HepG2 (cell line): ENCODE results near the gene OR13A1. TPM values are rescaled to one million over a fixed set of nuclear protein-coding genes. Genes with fewer than 3 reads are reported as not detected.
"Not testable (repeated sequence)": the region's sequence is repeated elsewhere in the genome, so short reads cannot be mapped to it uniquely, and the experiment has no call there.

Source experiments
- ATAC-seq: fragments of 200-7000 bp; cut with Tn5 transposase; 3 replicates; pipeline ENCODE4 v1.9.1; 2020; ENCODE audit warnings: mild to moderate bottlenecking, moderate library complexity
- BruUV-seq: library from RNA; stranded (reverse); fragments of 400-500 nt; replicated peaks from 2 replicates; lab custom pipeline; 2021; lab: Mats Ljungman, UMichigan
- CTCF ChIA-PET: fragments of 300-600 bp; formaldehyde crosslinking; extraction: SDS; loops from one replicate; lab custom pipeline; 2021; ENCODE audit warnings: low total read pairs, inconsistent platforms, low intra/inter-chr PET ratio; lab: Yijun Ruan, JAX
- POLR2A ChIA-PET: fragments of 350-600 bp; sonication (Branson Sonifier 250); formaldehyde crosslinking; loops from one replicate; lab custom pipeline; 2020; ENCODE audit warnings: antibody characterized with exemption, inconsistent platforms; lab: Yijun Ruan, JAX
- DNase-seq: peaks from one replicate; pipeline ENCODE4 v3.0.0-alpha.2; 2015; ENCODE audit warnings: low spot score
- FAIRE-seq: peaks from 3 replicates; lab custom pipeline; 2011; peaks lifted over from hg19 to GRCh38; lab: Jason Lieb, UNC
- H2AFZ ChIP-seq: one replicate; pipeline ENCODE4 v1.6.1; 2011; ENCODE audit warnings: low read length, inconsistent platforms
- H3K27ac ChIP-seq: fragments of 300-600 bp; 3 replicates; pipeline ENCODE4 v1.8.0; 2011; ENCODE audit warnings: mixed run types, mild to moderate bottlenecking, mixed read lengths, low read length, inconsistent platforms; ENCODE audit not compliant: insufficient read depth; ENCODE audit errors: extremely low read length
- H3K27me3 ChIP-seq, 2 experiments: fragments of 200-600 bp in 1 of 2; 2 replicates in 1 of 2; 3 replicates in 1 of 2; pipeline versions ENCODE4 v1.6.0 to v1.8.0; 2011; ENCODE audit warnings: low read length in 2 of 2, mild to moderate bottlenecking in 2 of 2, moderate library complexity in 2 of 2, inconsistent platforms in 1 of 2; ENCODE audit not compliant: insufficient read depth in 2 of 2, control insufficient read depth in 1 of 2
- H3K36me3 ChIP-seq, 2 experiments: fragments of 200-600 bp in 1 of 2; replicated peaks in 1 of 2; 2 replicates in 1 of 2; 3 replicates in 1 of 2; pipeline versions ENCODE4 v1.5.1 to v1.8.0; 2011; ENCODE audit warnings: low read length in 2 of 2, inconsistent platforms in 1 of 2; ENCODE audit not compliant: insufficient read depth in 2 of 2, control insufficient read depth in 1 of 2
- H3K4me1 ChIP-seq: 2 replicates; pipeline ENCODE4 v1.5.1; 2012; ENCODE audit warnings: low read length, inconsistent platforms; ENCODE audit not compliant: insufficient read depth
- H3K4me2 ChIP-seq: 2 replicates; pipeline ENCODE4 v1.6.0; 2011; ENCODE audit warnings: low read depth, low read length, inconsistent platforms
- H3K4me3 ChIP-seq, 3 experiments: fragments of 200-600 bp in 1 of 3; sonication (generic), shearing (Covaris generic) in 1 of 3; replicated peaks in 1 of 3; 2 replicates each; pipeline ENCODE4 v1.5.1; 2011 to 2016; ENCODE audit warnings: low read length in 3 of 3, inconsistent platforms in 2 of 3, low read depth in 2 of 3, mild to moderate bottlenecking in 2 of 3, control low read depth in 1 of 3, mixed read lengths in 1 of 3; ENCODE audit not compliant: insufficient read depth in 1 of 3
- H3K79me2 ChIP-seq: one replicate; pipeline ENCODE4 v1.6.1; 2011; ENCODE audit warnings: low read length, inconsistent platforms; ENCODE audit not compliant: insufficient read depth
- H3K9ac ChIP-seq: 2 replicates; pipeline ENCODE4 v1.6.0; 2011; ENCODE audit warnings: mild to moderate bottlenecking, low read depth, low read length, inconsistent platforms; ENCODE audit not compliant: insufficient read depth
- H3K9me3 ChIP-seq: 2 replicates; pipeline ENCODE4 v1.5.1; 2012; ENCODE audit warnings: mild to moderate bottlenecking, low read length
- H4K20me1 ChIP-seq: 2 replicates; pipeline ENCODE4 v1.6.0; 2011; ENCODE audit warnings: inconsistent platforms, mild to moderate bottlenecking, low read length, moderate library complexity; ENCODE audit not compliant: insufficient read depth
- CREBL2 ChIP-seq: sonication (generic); formaldehyde crosslinking; IDR thresholded peaks from 2 replicates; pipeline ENCODE4 v1.8.1; 2023; ENCODE audit warnings: missing genetic modification reagents, mild to moderate bottlenecking, borderline replicate concordance
- DPF2 ChIP-seq: sonication (generic); formaldehyde crosslinking; IDR thresholded peaks from 2 replicates; pipeline ENCODE4 v1.4.0; 2020; ENCODE audit warnings: mild to moderate bottlenecking, low read depth, missing genetic modification reagents, borderline replicate concordance
- GTF3A ChIP-seq: sonication (generic); formaldehyde crosslinking; conservative IDR thresholded peaks from 2 replicates; pipeline ENCODE4 v1.4.0; 2020; ENCODE audit warnings: mild to moderate bottlenecking, missing genetic modification reagents
- HDAC1 ChIP-seq: sonication (generic); formaldehyde crosslinking; IDR thresholded peaks from 2 replicates; pipeline ENCODE4 v1.5.1; 2020; ENCODE audit warnings: mild to moderate bottlenecking, missing genetic modification reagents
- HOMEZ ChIP-seq: IDR thresholded peaks from 2 replicates; pipeline ENCODE4 v1.6.1; 2016; ENCODE audit warnings: low read depth
- PCBP1 ChIP-seq: fragments of 200-400 bp; formaldehyde crosslinking; IDR thresholded peaks from 2 replicates; pipeline ENCODE4 v1.6.1; 2017; ENCODE audit warnings: mild to moderate bottlenecking, low read depth, low read length, borderline replicate concordance
- RFX3 ChIP-seq: IDR thresholded peaks from 2 replicates; pipeline ENCODE4 v1.6.1; 2016; ENCODE audit warnings: missing biosample characterization, missing genetic modification reagents
- SAP130 ChIP-seq: IDR thresholded peaks from 2 replicates; pipeline ENCODE4 v1.6.1; 2016; ENCODE audit warnings: low read depth
- ZKSCAN5 ChIP-seq: sonication (generic); formaldehyde crosslinking; IDR thresholded peaks from 2 replicates; pipeline ENCODE4 v1.5.1; 2020; ENCODE audit warnings: mild to moderate bottlenecking, missing genetic modification reagents
- ZNF143 ChIP-seq: sonication (generic); formaldehyde crosslinking; IDR thresholded peaks from 2 replicates; pipeline ENCODE4 v1.4.0; 2020; ENCODE audit warnings: missing genetic modification reagents
- ZNF484 ChIP-seq: sonication (generic); formaldehyde crosslinking; IDR thresholded peaks from 2 replicates; pipeline ENCODE4 v1.5.1; 2020; ENCODE audit warnings: mild to moderate bottlenecking, low read depth, missing genetic modification reagents, borderline replicate concordance
- ZNF557 ChIP-seq: sonication (generic); formaldehyde crosslinking; IDR thresholded peaks from 2 replicates; pipeline ENCODE4 v1.4.0; 2020; ENCODE audit warnings: missing genetic modification reagents
- WGBS: methylation state at CpG from one replicate; pipeline ENCODE4 v1.1.6; 2017; ENCODE audit warnings: low lambda C conversion rate; 5-methylcytosine and 5-hydroxymethylcytosine counted together
- in situ Hi-C: cut with HindIII; loops from 2 replicates; pipeline ENCODE4 v1.10.0; 2017; ENCODE audit warnings: low pct_unique_long_range_greater_than_20kb; ENCODE audit not compliant: extremely low pct_ligation_motif_present
- intact Hi-C: fragments of 100-400 bp; cut with micrococcal nuclease; formaldehyde crosslinking; loops from one replicate; pipeline ENCODE4 v1.10.0; 2022; ENCODE audit not compliant: unreplicated experiment
- polyA plus RNA-seq, 8 experiments: library from polyadenylated mRNA; depleted of rRNA in 3 of 8; stranded (reverse) in 7 of 8; unstranded in 1 of 8; fragments of >200 nt; fragmentation: Illumina TruSeq in 4 of 8; extraction: Trizol in 4 of 8; gene quantifications; 2 replicates each; pipeline versions ENCODE4 v1.2.1 to v1.2.3, GENCODE V29; 2011 to 2016; ENCODE audit warnings: low read depth in 4 of 8, missing spikeins in 1 of 8, mixed read lengths in 1 of 8; ENCODE audit not compliant: insufficient read depth in 1 of 8
- total RNA-seq, 5 experiments: library from RNA; depleted of rRNA; stranded (reverse); fragments of >200 nt; fragmentation: Illumina TruSeq; extraction: Trizol; gene quantifications; 2 replicates each; pipeline ENCODE4 v1.2.3, GENCODE V29; 2016; ENCODE audit warnings: low read depth in 1 of 5

The OR13A1 gene
- total and polyA plus RNA-seq, 2 of the 13 experiments (the other 11 are each of a cell fraction or from before 2014, with no cell fraction given) = not detected

- no peaks in the 10 kb centered on the region for H3K9me3 ChIP-seq
- no peak overlapping the region for H3K27ac ChIP-seq
- BruUV-seq = no TSS peak
- H3K4me1 ChIP-seq = no peaks in the 10 kb centered on the region
- no peaks in the 10 kb centered on the region for H3K36me3 ChIP-seq
- H2AFZ ChIP-seq = no peak overlapping the region
- ATAC-seq = no peak
- in situ Hi-C loops (no loop called here), intact Hi-C loops (no loop called here)
- ChIA-PET POLR2A (no interaction called here), CTCF (no interaction called here)
- no peak for DNase-seq
- no peaks in the 10 kb centered on the region for H4K20me1 ChIP-seq
- no peak for FAIRE-seq
- no peaks in the 10 kb centered on the region for H3K79me2 ChIP-seq
- TF ChIP-seq ZNF484 (CRISPR knock-in tag) = no peak
- no peak for TF ChIP-seq ZNF143 (CRISPR knock-in tag)
- no peak for TF ChIP-seq ZKSCAN5
- no peak for TF ChIP-seq PCBP1
- TF ChIP-seq DPF2 (CRISPR knock-in tag) = no peak
- no peak for TF ChIP-seq SAP130 (CRISPR knock-in tag)
- no peak for TF ChIP-seq ZNF557 (CRISPR knock-in tag)
- no peak for TF ChIP-seq HOMEZ (CRISPR knock-in tag)
- TF ChIP-seq HDAC1 (CRISPR knock-in tag) = no peak
- no peak for TF ChIP-seq CREBL2 (CRISPR knock-in tag)
- TF ChIP-seq GTF3A (CRISPR knock-in tag) = no peak
- TF ChIP-seq RFX3 (CRISPR knock-in tag) = no peak
- 0% methylated on average over 3 of the region's 3 CpGs for WGBS
- H3K27me3 ChIP-seq = peaks cover 2 to 15% of the 10 kb centered on the region in 2 experiments; a peak in 4 of 5 replicates
- H3K4me3 ChIP-seq = no peak overlapping the region
- no peak overlapping the region for H3K4me2 ChIP-seq
- no peak overlapping the region for H3K9ac ChIP-seq
Observed at GRCh38 chr10:45302573-45302972, 12.8 kb downstream of the OR13A1 start.

GRCh38 chr10:45298341-45298955 is 17.0 kb downstream of the OR13A1 start:
- H2AFZ ChIP-seq, H3K9me3 ChIP-seq, H3K4me3 ChIP-seq, CTCF ChIA-PET, in situ Hi-C loops, POLR2A ChIA-PET, H3K27ac ChIP-seq, BruUV-seq, H3K36me3 ChIP-seq, H3K79me2 ChIP-seq, H3K4me1 ChIP-seq, H3K4me2 ChIP-seq, H4K20me1 ChIP-seq, intact Hi-C loops, H3K27me3 ChIP-seq, ATAC-seq, H3K9ac ChIP-seq, FAIRE-seq, DNase-seq: not testable (repeated sequence)
- 9% methylated on average over 4 of the region's 4 CpGs for WGBS
